ENCODE results near the gene OLFML1. TPM values are rescaled to one million over a fixed set of nuclear protein-coding genes. Genes with fewer than 3 reads are reported as not detected.

Gene OLFML1
- total RNA-seq, 6 experiments from 2014 or later = 2.2 to 5.5 (median 3.0) TPM

GRCh38 chr11:7451520-7451919 is 33.8 kb upstream of the OLFML1 start:
- intact Hi-C loops (cut with DNase I) = no loop called here
- Histone ChIP-seq H3K27ac (no peak overlapping the region), H3K9me3 (no peaks in the 10 kb centered on the region), H3K36me3 (no peaks in the 10 kb centered on the region), H3K27me3 (no peaks in the 10 kb centered on the region), H3K4me1 (peaks cover 0 to 5% (median 2%) of the 10 kb centered on the region in 4 donors), H3K4me3 (no peak overlapping the region)
- WGBS (ENCODE audit: insufficient coverage, low coverage, low lambda C conversion rate, missing lambda C conversion rate) = 77% methylated on average over 3 of the region's 3 CpGs
- DNase-seq = no peak
- TF ChIP-seq CTCF (IDR thresholded peaks at IDR 0.05) (no peak), POLR2A (IDR thresholded peaks at IDR 0.05) (no peak)
- ATAC-seq = no peak

GRCh38 chr11:7451952-7452494 is 33.3 kb upstream of the OLFML1 start:
- WGBS (ENCODE audit: insufficient coverage, low coverage, low lambda C conversion rate, missing lambda C conversion rate) = 43% methylated on average over 1 of the region's 1 CpG
- Histone ChIP-seq H3K4me1 (peaks cover 0 to 5% (median 2%) of the 10 kb centered on the region in 4 donors), H3K27me3 (no peaks in the 10 kb centered on the region), H3K9me3 (no peaks in the 10 kb centered on the region), H3K4me3 (no peak overlapping the region), H3K27ac (no peak overlapping the region), H3K36me3 (no peaks in the 10 kb centered on the region)
- intact Hi-C loops (cut with DNase I) = no loop called here
- TF ChIP-seq POLR2A (IDR thresholded peaks at IDR 0.05) = no peak
- no peak for TF ChIP-seq CTCF (IDR thresholded peaks at IDR 0.05)
- no peak for ATAC-seq
- no peak for DNase-seq

- DNase-seq (no peak), ATAC-seq (no peak)
- no peak overlapping the region for H3K4me3 ChIP-seq
- 60% methylated on average over 2 of the region's 2 CpGs for WGBS (ENCODE audit: insufficient coverage, low coverage, low lambda C conversion rate, missing lambda C conversion rate)
- TF ChIP-seq CTCF (IDR thresholded peaks at IDR 0.05) (no peak), POLR2A (IDR thresholded peaks at IDR 0.05) (no peak)
- intact Hi-C loops (cut with DNase I) = no loop called here
- H3K36me3 ChIP-seq = no peaks in the 10 kb centered on the region
- no peaks in the 10 kb centered on the region for H3K27me3 ChIP-seq
- no peaks in the 10 kb centered on the region for H3K9me3 ChIP-seq
- H3K27ac ChIP-seq = no peak overlapping the region
- no peaks in the 10 kb centered on the region for H3K4me1 ChIP-seq
Measured at GRCh38 chr11:7454854-7455253, 30.5 kb upstream of the OLFML1 start.

GRCh38 chr11:7457211-7457610 is 28.1 kb upstream of the OLFML1 start:
- no peaks in the 10 kb centered on the region for H3K27me3 ChIP-seq
- no peak for ATAC-seq
- no peak overlapping the region for H3K27ac ChIP-seq
- H3K9me3 ChIP-seq = no peaks in the 10 kb centered on the region
- TF ChIP-seq POLR2A (IDR thresholded peaks at IDR 0.05) = no peak
- no peak for TF ChIP-seq CTCF (IDR thresholded peaks at IDR 0.05)
- H3K4me3 ChIP-seq = no peak overlapping the region
- no peaks in the 10 kb centered on the region for H3K4me1 ChIP-seq
- WGBS (ENCODE audit: insufficient coverage, low coverage, low lambda C conversion rate, missing lambda C conversion rate) = 86% methylated on average over 1 of the region's 1 CpG
- intact Hi-C loops (cut with DNase I) = no loop called here
- H3K36me3 ChIP-seq = no peaks in the 10 kb centered on the region
- no peak for DNase-seq

GRCh38 chr11:7462706-7463105 is 22.6 kb upstream of the OLFML1 start:
- Histone ChIP-seq H3K9me3 (no peaks in the 10 kb centered on the region), H3K4me3 (no peak overlapping the region), H3K27ac (no peak overlapping the region), H3K4me1 (no peaks in the 10 kb centered on the region), H3K36me3 (no peaks in the 10 kb centered on the region), H3K27me3 (no peaks in the 10 kb centered on the region)
- WGBS (ENCODE audit: insufficient coverage, low coverage, low lambda C conversion rate, missing lambda C conversion rate) = 79% methylated on average over 1 of the region's 1 CpG
- TF ChIP-seq CTCF (IDR thresholded peaks at IDR 0.05) (no peak), POLR2A (IDR thresholded peaks at IDR 0.05) (no peak)
- DNase-seq (no peak), ATAC-seq (no peak)
- intact Hi-C loops (cut with DNase I) = no loop called here

All from right lobe of liver (tissue), 6 donors.